ENCODE data around the gene C1QTNF1. TPM values are rescaled to one million over a fixed set of nuclear protein-coding genes. Genes with fewer than 3 reads are reported as not detected.

C1QTNF1 gene
- total and polyA plus RNA-seq, 8 donors, result 2.9 to 20.3 (median 12.7) TPM

DNA sequence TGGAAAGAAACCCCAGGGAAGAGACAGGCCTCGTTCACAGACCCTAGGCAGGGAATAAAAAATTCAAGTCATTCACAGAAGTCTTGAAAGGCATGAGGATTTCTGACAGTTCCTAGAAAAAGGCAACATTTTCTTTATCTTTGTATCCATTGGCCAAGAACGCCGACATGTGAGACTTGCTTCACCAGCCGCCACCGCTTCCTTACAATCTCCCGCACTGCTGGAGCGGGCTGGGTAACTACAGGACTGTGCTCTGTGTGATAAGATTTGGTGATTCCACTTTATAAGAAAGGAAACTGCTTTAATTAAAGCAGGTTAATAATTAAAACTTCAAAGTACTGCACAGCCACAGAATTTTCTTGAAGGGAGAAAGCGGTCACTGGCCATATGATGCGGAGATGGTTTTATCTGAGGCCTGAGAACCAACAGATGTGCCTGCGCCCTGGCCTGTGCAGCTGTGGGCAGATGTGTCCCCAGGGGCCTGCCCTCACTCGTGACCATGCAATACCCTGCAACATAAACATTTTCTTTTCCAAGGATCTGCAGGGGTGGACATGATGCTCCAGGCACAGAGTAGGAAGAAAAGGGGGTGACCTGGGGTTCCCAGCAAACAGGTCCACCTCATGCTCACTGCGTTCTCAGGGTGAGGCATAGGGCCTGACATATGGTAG lies 31.3 kb upstream of the C1QTNF1 start:
- DNase-seq, result peak in 1 of 2 donors; percentile 27
- peaks cover 48 to 67% (median 58%) of the 10 kb centered on the region in 4 donors for H3K4me1 ChIP-seq
- H3K27ac ChIP-seq, result peak overlapping the region; percentile 16 to 78 (median 54)
- H3K9me3 ChIP-seq, result no peaks in the 10 kb centered on the region
- H3K27me3 ChIP-seq, result no peaks in the 10 kb centered on the region
- TF ChIP-seq EP300 (IDR thresholded peaks at IDR 0.05), result no peak
- peak in 1 of 3 donors; percentile 33 for TF ChIP-seq POLR2AphosphoS5 (IDR thresholded peaks at IDR 0.05)
- 41 to 64% (median 48%) methylated on average over 12 of the region's 12 CpGs for WGBS, 5 donors
- intact Hi-C loops (cut with DNase I; ENCODE audit: low total_unique reads), result no loop called here
- H3K4me3 ChIP-seq, result no peak overlapping the region
- H3K36me3 ChIP-seq, result peaks cover 53 to 82% (median 80%) of the 10 kb centered on the region in 4 donors

DNA sequence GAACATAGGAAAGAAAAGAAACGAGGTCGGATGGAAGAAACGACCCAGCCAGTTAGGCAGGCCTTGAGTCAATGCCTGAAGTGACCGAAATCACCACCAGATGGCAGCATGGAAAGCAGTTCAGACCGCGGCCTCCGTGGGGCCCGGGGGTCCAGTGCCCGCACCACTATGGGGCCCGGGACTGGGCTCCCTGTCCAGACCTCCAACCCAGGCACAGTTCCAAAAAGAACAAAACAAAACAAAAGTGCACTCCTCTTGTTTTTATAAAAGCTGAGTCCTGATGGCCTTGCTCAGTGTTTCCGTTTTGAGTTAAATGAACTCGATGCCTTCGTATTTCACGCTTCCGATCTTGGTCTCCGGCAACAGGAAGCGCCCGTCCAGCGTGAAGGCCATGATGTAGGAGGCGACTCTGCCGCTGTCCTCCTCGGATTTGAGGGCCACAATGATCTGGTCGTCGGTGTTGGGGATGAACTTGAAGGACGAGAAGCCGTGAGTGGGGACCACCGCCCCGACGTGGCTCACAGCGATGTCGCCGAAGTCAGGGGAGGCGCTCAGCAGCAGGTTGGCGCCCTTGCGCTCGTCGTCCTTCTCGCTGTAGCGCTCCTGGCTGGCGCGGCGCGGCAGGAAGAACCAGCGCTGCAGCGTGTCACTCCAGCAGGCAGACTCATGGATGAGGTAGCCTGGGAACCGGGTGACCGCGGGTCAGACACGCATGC lies 30.6 kb upstream of the C1QTNF1 start:
- intact Hi-C loops (cut with DNase I; ENCODE audit: low total_unique reads), result no loop called here
- Histone ChIP-seq H3K9me3 (no peaks in the 10 kb centered on the region), H3K36me3 (peaks cover 55 to 89% (median 87%) of the 10 kb centered on the region in 4 donors), H3K27ac (peak overlapping the region; percentile 11 to 78 (median 54)), H3K4me1 (peaks cover 48 to 67% (median 58%) of the 10 kb centered on the region in 4 donors), H3K27me3 (no peaks in the 10 kb centered on the region), H3K4me3 (no peak overlapping the region)
- 65 to 72% (median 71%) methylated on average over 35 to 49 of the region's 49 CpGs for WGBS, 5 donors
- TF ChIP-seq, protein P1, sequence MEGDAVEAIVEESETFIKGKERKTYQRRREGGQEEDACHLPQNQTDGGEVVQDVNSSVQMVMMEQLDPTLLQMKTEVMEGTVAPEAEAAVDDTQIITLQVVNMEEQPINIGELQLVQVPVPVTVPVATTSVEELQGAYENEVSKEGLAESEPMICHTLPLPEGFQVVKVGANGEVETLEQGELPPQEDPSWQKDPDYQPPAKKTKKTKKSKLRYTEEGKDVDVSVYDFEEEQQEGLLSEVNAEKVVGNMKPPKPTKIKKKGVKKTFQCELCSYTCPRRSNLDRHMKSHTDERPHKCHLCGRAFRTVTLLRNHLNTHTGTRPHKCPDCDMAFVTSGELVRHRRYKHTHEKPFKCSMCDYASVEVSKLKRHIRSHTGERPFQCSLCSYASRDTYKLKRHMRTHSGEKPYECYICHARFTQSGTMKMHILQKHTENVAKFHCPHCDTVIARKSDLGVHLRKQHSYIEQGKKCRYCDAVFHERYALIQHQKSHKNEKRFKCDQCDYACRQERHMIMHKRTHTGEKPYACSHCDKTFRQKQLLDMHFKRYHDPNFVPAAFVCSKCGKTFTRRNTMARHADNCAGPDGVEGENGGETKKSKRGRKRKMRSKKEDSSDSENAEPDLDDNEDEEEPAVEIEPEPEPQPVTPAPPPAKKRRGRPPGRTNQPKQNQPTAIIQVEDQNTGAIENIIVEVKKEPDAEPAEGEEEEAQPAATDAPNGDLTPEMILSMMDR (IDR thresholded peaks at IDR 0.05), result peak in 5 of 7 experiments; percentile 67 to 76 (median 75)
- no peak for TF ChIP-seq POLR2AphosphoS5 (IDR thresholded peaks at IDR 0.05)
- TF ChIP-seq POLR2A (IDR thresholded peaks at IDR 0.05), result no peak
- DNase-seq, result peak; percentile 72 to 79

DNA sequence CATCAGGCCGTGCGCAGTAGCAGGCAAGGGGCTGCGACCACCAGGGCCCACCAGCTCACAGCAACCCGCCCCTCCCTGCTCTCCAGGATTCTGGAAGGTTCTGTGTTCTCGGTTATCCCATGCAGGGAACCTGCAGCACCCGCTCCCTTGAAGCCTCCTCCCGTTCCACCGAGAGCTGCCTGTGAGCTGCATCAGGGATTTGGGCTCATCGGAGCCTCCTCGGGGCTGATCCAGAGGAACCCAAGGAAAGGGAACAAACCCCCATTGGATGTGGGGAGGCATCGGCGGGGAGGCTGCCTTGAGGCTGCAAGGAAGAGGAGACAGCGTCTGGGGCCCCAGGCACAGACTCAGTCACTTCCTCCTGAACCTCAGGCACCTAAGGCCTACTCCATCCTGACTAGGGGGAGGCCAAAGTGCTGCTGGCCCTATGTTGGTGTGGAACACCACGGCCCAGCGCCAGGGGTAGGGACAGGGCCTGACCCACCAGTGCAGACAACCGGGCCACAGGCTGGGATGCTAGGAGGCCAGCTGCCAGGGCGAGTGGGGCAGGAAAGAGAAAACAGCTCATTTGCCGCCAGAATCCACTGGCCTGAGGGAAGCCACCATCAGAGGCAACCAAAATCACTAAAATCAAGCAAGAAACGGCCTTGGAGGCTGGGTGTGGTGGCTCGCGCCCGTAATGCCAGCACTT lies 29.8 kb upstream of the C1QTNF1 start:
- 75 to 91% (median 85%) methylated on average over 19 to 22 of the region's 22 CpGs for WGBS, 5 donors
- DNase-seq, result peak in 1 of 2 donors; percentile 24
- Histone ChIP-seq H3K4me3 (no peak overlapping the region), H3K9me3 (no peaks in the 10 kb centered on the region), H3K27me3 (no peaks in the 10 kb centered on the region), H3K4me1 (peaks cover 52 to 70% (median 64%) of the 10 kb centered on the region in 4 donors), H3K36me3 (peaks cover 55 to 97% (median 94%) of the 10 kb centered on the region in 4 donors), H3K27ac (peak overlapping the region in 4 of 5 donors; percentile 76 to 83 (median 77))
- intact Hi-C loops (cut with DNase I; ENCODE audit: low total_unique reads), result no loop called here
- TF ChIP-seq, protein P1 (IDR thresholded peaks at IDR 0.05), result no peak
- no peak for TF ChIP-seq POLR2A (IDR thresholded peaks at IDR 0.05)
- no peak for TF ChIP-seq POLR2AphosphoS5 (IDR thresholded peaks at IDR 0.05)
- no peak for TF ChIP-seq EP300 (IDR thresholded peaks at IDR 0.05)

DNA sequence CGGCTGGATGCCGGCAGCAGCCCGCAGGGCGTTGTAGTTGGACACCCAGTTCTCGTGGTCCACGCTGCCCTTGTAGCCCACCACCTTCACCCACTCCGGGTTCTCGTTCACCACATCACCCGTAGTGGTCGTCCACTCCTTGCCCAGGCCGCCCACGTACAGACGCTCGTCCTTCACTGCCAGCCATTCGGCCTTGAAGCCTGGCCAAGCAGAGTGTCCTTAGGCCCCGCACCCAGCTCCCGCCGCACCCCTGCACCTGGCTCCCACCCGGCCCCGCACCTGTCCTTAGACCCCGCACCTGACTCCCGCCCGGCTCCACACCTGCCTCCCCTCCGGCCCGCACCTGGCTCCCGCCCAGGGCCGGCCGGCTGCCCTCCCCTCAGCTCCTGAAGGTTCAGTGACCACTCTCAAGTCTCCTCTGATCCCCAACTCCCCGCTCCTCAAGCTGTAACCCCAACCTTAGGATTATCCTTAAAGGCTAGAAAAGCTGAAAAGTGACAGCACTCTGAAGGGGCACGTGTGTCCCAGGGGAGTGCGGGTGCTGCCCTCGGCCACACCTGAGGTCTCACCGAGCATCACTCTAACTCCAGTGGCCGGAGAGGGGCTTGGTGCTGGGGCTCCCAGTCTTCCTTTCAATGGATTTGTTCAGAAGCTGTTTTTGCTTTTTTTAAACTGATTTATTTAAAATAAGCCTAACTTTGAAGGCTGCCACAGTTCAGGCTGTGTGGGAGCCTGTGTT lies 28.8 kb upstream of the C1QTNF1 start:
- Histone ChIP-seq H3K4me1 (peaks cover 55 to 73% (median 67%) of the 10 kb centered on the region in 4 donors), H3K4me3 (no peak overlapping the region), H3K36me3 (peaks cover 52 to 100% (median 97%) of the 10 kb centered on the region in 4 donors), H3K27me3 (no peaks in the 10 kb centered on the region), H3K9me3 (no peaks in the 10 kb centered on the region), H3K27ac (peak overlapping the region; percentile 76 to 89 (median 78))
- WGBS, 5 donors, result 52 to 83% (median 77%) methylated on average over 34 of the region's 34 CpGs
- peak in 1 of 2 donors; percentile 26 for DNase-seq
- intact Hi-C loops (cut with DNase I; ENCODE audit: low total_unique reads), result no loop called here
- no peak for TF ChIP-seq POLR2AphosphoS5 (IDR thresholded peaks at IDR 0.05)
- no peak for TF ChIP-seq POLR2A (IDR thresholded peaks at IDR 0.05)
- TF ChIP-seq EP300 (IDR thresholded peaks at IDR 0.05), result no peak
- TF ChIP-seq, protein P1 (IDR thresholded peaks at IDR 0.05), result no peak
